ENCODE measurements around the gene RAD18. TPM values are rescaled to one million over a fixed set of nuclear protein-coding genes. Genes with fewer than 3 reads are reported as not detected.

Gene RAD18
- total RNA-seq, 2 donors from 2014 or later, result 3.0 to 7.2 TPM

DNA sequence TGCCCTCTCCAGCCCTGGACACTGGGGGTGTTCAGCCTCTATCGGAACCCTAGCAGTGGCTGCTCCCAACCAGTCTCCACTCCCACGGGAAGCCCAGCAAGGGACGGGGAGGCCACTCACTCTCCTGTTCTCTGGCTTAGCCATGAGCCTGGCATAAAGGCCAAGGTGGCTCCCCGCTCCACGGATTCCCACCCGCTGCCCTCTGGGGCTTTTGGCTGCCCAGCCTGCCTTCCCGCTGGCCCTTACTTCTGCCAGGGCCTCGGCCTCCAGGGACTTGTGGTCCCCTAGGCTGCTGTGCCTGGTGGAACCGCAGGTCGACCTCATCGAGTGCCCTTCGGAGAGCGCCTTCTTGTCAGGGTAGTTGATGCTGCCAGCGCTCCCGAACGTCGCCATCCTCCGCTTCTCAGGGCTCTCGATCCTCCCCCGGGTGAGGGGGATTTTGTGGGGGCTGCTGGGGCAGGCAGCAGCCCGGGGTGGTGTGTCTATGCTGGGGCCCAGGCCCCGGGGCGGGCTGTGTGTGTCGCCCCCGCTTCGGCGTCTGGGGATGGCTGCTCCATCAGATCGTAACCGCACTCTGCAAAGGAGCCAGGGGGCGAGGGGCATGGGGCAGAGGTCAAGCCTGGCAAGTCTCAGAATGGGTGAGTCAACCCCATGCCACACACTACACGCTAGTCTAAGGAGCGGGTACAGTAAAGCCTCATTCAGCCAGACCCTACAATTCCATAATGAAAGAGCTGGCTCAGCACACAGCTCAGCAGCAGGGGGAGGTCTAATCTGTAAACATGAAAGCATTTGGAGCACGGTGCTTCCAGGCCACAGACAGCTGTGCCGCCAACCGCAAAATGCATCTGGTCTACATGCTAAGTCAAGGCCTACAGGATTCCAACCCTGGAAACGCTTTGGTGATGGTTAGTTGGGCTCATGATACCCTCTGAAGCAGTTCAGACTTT is 27.3 kb upstream of the RAD18 start:
- Histone ChIP-seq H3K4me3 (no peak overlapping the region), H3K9me3 (no peaks in the 10 kb centered on the region), H3K27me3 (replicated peaks; ENCODE audit: insufficient read depth) (no peaks in the 10 kb centered on the region), H3K36me3 (no peaks in the 10 kb centered on the region), H3K4me1 (ENCODE audit: control insufficient read depth in 1 of 2, low read depth in 2 of 2) (no peaks in the 10 kb centered on the region), H3K27ac (no peak overlapping the region)
- DNase-seq (ENCODE audit: low spot score) (no peak), ATAC-seq (ENCODE audit: insufficient number of reproducible peaks, low FRiP score, low read depth) (no peak)
- no peak for TF ChIP-seq CTCF (IDR thresholded peaks at IDR 0.05)

GRCh38 chr3:8988791-8989558 is 25.7 kb upstream of the RAD18 start:
- Histone ChIP-seq H3K4me3 (no peak overlapping the region), H3K36me3 (no peaks in the 10 kb centered on the region), H3K9me3 (no peaks in the 10 kb centered on the region), H3K27ac (no peak overlapping the region), H3K27me3 (replicated peaks; ENCODE audit: insufficient read depth) (no peaks in the 10 kb centered on the region), H3K4me1 (ENCODE audit: control insufficient read depth in 1 of 2, low read depth in 2 of 2) (no peaks in the 10 kb centered on the region)
- no peak for TF ChIP-seq CTCF (IDR thresholded peaks at IDR 0.05)
- DNase-seq (ENCODE audit: low spot score), result no peak
- no peak for ATAC-seq (ENCODE audit: insufficient number of reproducible peaks, low FRiP score, low read depth)

GRCh38 chr3:8988384-8988655 is 25.0 kb upstream of the RAD18 start:
- TF ChIP-seq CTCF (IDR thresholded peaks at IDR 0.05), result no peak
- H3K27ac ChIP-seq, result no peak overlapping the region
- H3K36me3 ChIP-seq, result no peaks in the 10 kb centered on the region
- no peaks in the 10 kb centered on the region for H3K9me3 ChIP-seq
- DNase-seq (ENCODE audit: low spot score) (no peak), ATAC-seq (ENCODE audit: insufficient number of reproducible peaks, low FRiP score, low read depth) (no peak)
- no peaks in the 10 kb centered on the region for H3K4me1 ChIP-seq (ENCODE audit: control insufficient read depth in 1 of 2, low read depth in 2 of 2)
- no peak overlapping the region for H3K4me3 ChIP-seq
- no peaks in the 10 kb centered on the region for H3K27me3 ChIP-seq (replicated peaks; ENCODE audit: insufficient read depth)

GRCh38 chr3:8987645-8988383 is 24.5 kb upstream of the RAD18 start:
- Histone ChIP-seq H3K4me1 (ENCODE audit: control insufficient read depth in 1 of 2, low read depth in 2 of 2) (no peaks in the 10 kb centered on the region), H3K27ac (no peak overlapping the region), H3K36me3 (no peaks in the 10 kb centered on the region), H3K4me3 (no peak overlapping the region), H3K27me3 (replicated peaks; ENCODE audit: insufficient read depth) (no peaks in the 10 kb centered on the region), H3K9me3 (no peaks in the 10 kb centered on the region)
- ATAC-seq (ENCODE audit: insufficient number of reproducible peaks, low FRiP score, low read depth) (peak; percentile 36), DNase-seq (ENCODE audit: low spot score) (no peak)
- TF ChIP-seq CTCF (IDR thresholded peaks at IDR 0.05), result peak; percentile 73

- TF ChIP-seq CTCF (IDR thresholded peaks at IDR 0.05), result no peak
- DNase-seq (ENCODE audit: low spot score), result no peak
Observed at GRCh38 chr3:8987226-8987625, 24.0 kb upstream of the RAD18 start.

More at GRCh38 chr3:8987226-8987625, 24.0 kb upstream of the RAD18 start:
- Histone ChIP-seq H3K27me3 (replicated peaks; ENCODE audit: insufficient read depth) (no peaks in the 10 kb centered on the region), H3K9me3 (no peaks in the 10 kb centered on the region), H3K4me3 (no peak overlapping the region), H3K36me3 (no peaks in the 10 kb centered on the region), H3K27ac (no peak overlapping the region), H3K4me1 (ENCODE audit: control insufficient read depth in 1 of 2, low read depth in 2 of 2) (no peaks in the 10 kb centered on the region)
- ATAC-seq (ENCODE audit: insufficient number of reproducible peaks, low FRiP score, low read depth), result no peak
